GM19193 (cell line): ENCODE data around the gene NGF.

Experiments
- POLR2A ChIP-seq: IDR thresholded peaks from 4 replicates; pipeline ENCODE4 v1.6.1; 2011; ENCODE audit not compliant: insufficient read depth, insufficient read length; ENCODE audit errors: extremely low read depth

The NGF gene

GRCh38 chr1:115337633-115338456, at the start of gene NGF:
NGF (minus strand) TSS chr1:115338249; CDS start chr1:115286795, 51,454 bp downstream.
- no peak for TF ChIP-seq POLR2A

GRCh38 chr1:115379943-115380342, 41.9 kb upstream of the NGF start:
- TF ChIP-seq POLR2A = no peak

GRCh38 chr1:115377411-115377810, 39.4 kb upstream of the NGF start:
- TF ChIP-seq POLR2A = no peak

GRCh38 chr1:115374598-115374997, 36.5 kb upstream of the NGF start:
- no peak for TF ChIP-seq POLR2A

- TF ChIP-seq POLR2A = no peak
Observed at GRCh38 chr1:115373305-115373704, 35.3 kb upstream of the NGF start.

GRCh38 chr1:115365738-115366137, 27.7 kb upstream of the NGF start:
- TF ChIP-seq POLR2A = no peak

GRCh38 chr1:115364780-115365155, 26.7 kb upstream of the NGF start:
- TF ChIP-seq POLR2A = no peak

- no peak for TF ChIP-seq POLR2A
Observed at GRCh38 chr1:115364046-115364779, 26.2 kb upstream of the NGF start.

- TF ChIP-seq POLR2A = no peak
Observed at GRCh38 chr1:115363171-115363570, 25.1 kb upstream of the NGF start.

- no peak for TF ChIP-seq POLR2A
Observed at GRCh38 chr1:115356356-115356755, 18.3 kb upstream of the NGF start.

- TF ChIP-seq POLR2A = no peak
Observed at GRCh38 chr1:115355069-115355468, 17.0 kb upstream of the NGF start.

- no peak for TF ChIP-seq POLR2A
Observed at GRCh38 chr1:115351143-115351542, 13.1 kb upstream of the NGF start.

- TF ChIP-seq POLR2A = no peak
Observed at GRCh38 chr1:115348636-115349035, 10.6 kb upstream of the NGF start.

GRCh38 chr1:115347282-115347681, 9.2 kb upstream of the NGF start:
- no peak for TF ChIP-seq POLR2A

GRCh38 chr1:115343200-115343737, 5.2 kb upstream of the NGF start:
- TF ChIP-seq POLR2A = no peak

GRCh38 chr1:115341948-115342347, 3.9 kb upstream of the NGF start:
- TF ChIP-seq POLR2A = no peak
